Small intestine (tissue), 7 donors: ENCODE data around the gene LRRFIP1. TPM values are rescaled to one million over a fixed set of nuclear protein-coding genes. Genes with fewer than 3 reads are reported as not detected.
A peak's percentile ranks its signal among the peaks of the same experiment; 100 is the strongest.

Experiments used
- DNase-seq, 2 donors: peaks; one replicate each; pipeline versions ENCODE4 v3.0.0 to v3.0.0-alpha.2; 2013
- FAIRE-seq: peaks from 2 replicates; lab custom pipeline; 2012; peaks lifted over from hg19 to GRCh38; lab: Jason Lieb, UNC
- H3K27ac ChIP-seq, 3 donors: one replicate each; pipeline ENCODE4 v1.5.1; 2013; ENCODE audit warnings: low read length in 2 of 3, mild to moderate bottlenecking in 2 of 3, control low read depth in 1 of 3, inconsistent platforms in 1 of 3, low read depth in 1 of 3, moderate library complexity in 1 of 3
- H3K27me3 ChIP-seq, 3 donors: one replicate each; pipeline ENCODE4 v1.6.1; 2013; ENCODE audit warnings: low read length in 3 of 3, inconsistent platforms in 1 of 3; ENCODE audit not compliant: control insufficient read depth in 3 of 3, insufficient read depth in 3 of 3
- H3K36me3 ChIP-seq, 3 donors: one replicate each; pipeline ENCODE4 v1.6.1; 2013; ENCODE audit warnings: low read length in 3 of 3, inconsistent platforms in 1 of 3, low read depth in 1 of 3, mild to moderate bottlenecking in 1 of 3, moderate library complexity in 1 of 3; ENCODE audit not compliant: control insufficient read depth in 3 of 3, insufficient read depth in 2 of 3
- H3K4me1 ChIP-seq, 3 donors: one replicate each; pipeline ENCODE4 v1.6.1; 2013; ENCODE audit warnings: low read length in 2 of 3, inconsistent platforms in 1 of 3, low read depth in 1 of 3, mild to moderate bottlenecking in 1 of 3, moderate library complexity in 1 of 3; ENCODE audit not compliant: control insufficient read depth in 3 of 3, insufficient read depth in 2 of 3
- H3K4me3 ChIP-seq, 3 donors: one replicate each; pipeline ENCODE4 v1.5.1; 2013; ENCODE audit warnings: low read length in 3 of 3, control low read depth in 1 of 3, inconsistent platforms in 1 of 3, low read depth in 1 of 3, mild to moderate bottlenecking in 1 of 3, moderate library complexity in 1 of 3
- H3K9me3 ChIP-seq, 2 donors: one replicate each; pipeline ENCODE4 v1.6.1; 2013; ENCODE audit warnings: low read depth in 1 of 2, low read length in 1 of 2; ENCODE audit not compliant: control insufficient read depth in 2 of 2, insufficient read depth in 1 of 2
- WGBS, 3 donors: extraction: QIAGEN DNeasy Blood & Tissue Kit; methylation state at CpG; one replicate each; pipeline ENCODE4 v1.1.7; 2013; 5-methylcytosine and 5-hydroxymethylcytosine counted together
- polyA plus RNA-seq, 4 donors: library from polyadenylated mRNA; stranded (reverse) in 3 of 4; unstranded in 1 of 4; fragments of 200-250 nt in 3 of 4; fragments of 120-200 nt in 1 of 4; gene quantifications; one replicate each; pipeline versions ENCODE4 v1.2.1 to v1.2.3, GENCODE V29; 2013
- donor health status: healthy with polysubstance abuse.
- donor health status: control.
- donor health status: control.
- donor health status: Bipolar disorder and iron deficiency.
- donor health status: healthy.

Gene LRRFIP1
- polyA plus RNA-seq, 4 donors = 46.0 to 76.7 (median 51.9) TPM

DNA sequence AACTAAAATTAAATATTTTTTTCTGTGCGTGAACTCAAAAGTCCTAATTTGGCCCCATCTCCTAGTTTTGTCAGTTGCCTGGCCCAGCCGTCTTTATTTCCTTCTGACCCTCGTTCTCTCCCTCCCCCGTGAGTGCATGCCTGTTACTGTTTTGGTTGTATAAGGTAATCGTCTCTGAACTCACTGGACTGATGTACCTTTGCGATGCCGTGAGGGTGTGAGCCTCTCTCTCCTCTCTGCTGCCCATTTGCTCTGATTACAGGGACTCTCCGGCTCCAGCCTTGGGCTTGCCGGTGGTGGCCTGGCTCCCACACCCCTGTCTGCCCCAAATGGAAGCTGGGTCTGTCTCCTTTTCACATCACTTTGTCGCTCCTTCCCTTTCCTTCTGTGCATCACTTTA is 104.7 kb downstream of the LRRFIP1 start:
- Histone ChIP-seq H3K4me3 (no peak overlapping the region), H3K27ac (peak overlapping the region; percentile 52 to 65 (median 54)), H3K36me3 (peaks cover 0 to 37% (median 3%) of the 10 kb centered on the region in 3 donors), H3K9me3 (no peaks in the 10 kb centered on the region), H3K4me1 (peaks cover 13 to 31% (median 14%) of the 10 kb centered on the region in 3 donors), H3K27me3 (no peaks in the 10 kb centered on the region)
- DNase-seq = no peak
- no peak for FAIRE-seq
- WGBS, 3 donors = 76 to 87% (median 81%) methylated on average over 10 of the region's 10 CpGs

GRCh38 chr2:237732790-237733381 is 105.5 kb downstream of the LRRFIP1 start:
- peak; percentile 58 to 81 for DNase-seq
- no peaks in the 10 kb centered on the region for H3K27me3 ChIP-seq
- H3K36me3 ChIP-seq = peaks cover 0 to 38% (median 3%) of the 10 kb centered on the region in 3 donors
- H3K4me3 ChIP-seq = no peak overlapping the region
- no peaks in the 10 kb centered on the region for H3K9me3 ChIP-seq
- 55 to 72% (median 65%) methylated on average over 13 of the region's 13 CpGs for WGBS, 3 donors
- peak overlapping the region; percentile 46 to 59 (median 54) for H3K27ac ChIP-seq
- peaks cover 10 to 31% (median 13%) of the 10 kb centered on the region in 3 donors for H3K4me1 ChIP-seq
- FAIRE-seq = no peak

GRCh38 chr2:237733677-237734300 is 106.4 kb downstream of the LRRFIP1 start:
- DNase-seq = no peak
- WGBS, 3 donors = 74 to 79% (median 79%) methylated on average over 13 of the region's 13 CpGs
- Histone ChIP-seq H3K36me3 (peaks cover 0 to 42% (median 3%) of the 10 kb centered on the region in 3 donors), H3K27ac (peak overlapping the region in 2 of 3 donors; percentile 21 to 54), H3K4me3 (no peak overlapping the region), H3K9me3 (no peaks in the 10 kb centered on the region), H3K4me1 (peaks cover 10 to 31% (median 13%) of the 10 kb centered on the region in 3 donors), H3K27me3 (no peaks in the 10 kb centered on the region)
- no peak for FAIRE-seq

DNA sequence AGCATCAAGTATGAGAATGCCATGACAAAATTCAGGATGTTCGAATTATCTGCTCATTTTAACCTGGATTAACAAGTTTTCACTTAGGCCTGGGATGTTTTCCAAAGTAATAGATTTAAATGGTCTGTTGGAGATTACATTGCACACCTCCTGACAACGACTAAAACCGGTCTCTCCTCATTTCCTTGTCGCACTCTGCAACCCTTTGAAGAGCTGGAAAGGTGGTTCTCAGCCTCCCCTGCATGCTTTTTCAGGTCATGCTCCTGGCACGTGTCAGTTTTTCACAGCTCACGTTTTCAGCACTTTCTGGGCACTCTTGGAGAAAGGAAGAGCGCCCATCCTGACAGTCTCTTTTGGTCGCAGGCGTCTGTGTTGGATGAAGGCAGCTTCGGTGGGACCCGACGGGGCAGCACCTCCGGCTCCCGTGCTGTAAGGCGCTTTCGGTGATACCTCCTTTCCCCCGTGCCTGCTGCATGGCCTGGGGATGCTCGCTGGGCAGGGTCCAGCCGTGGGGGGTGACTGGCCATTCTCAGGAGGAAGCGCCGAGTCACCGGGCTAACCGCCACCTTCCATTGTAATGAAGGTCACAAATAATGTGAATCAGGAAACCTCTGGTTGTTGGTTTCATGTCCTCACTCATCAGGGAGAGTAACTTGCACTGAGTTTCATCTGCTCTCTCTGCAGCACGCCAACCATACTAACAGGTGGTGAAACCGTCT is 107.7 kb downstream of the LRRFIP1 start:
- no peak overlapping the region for H3K27ac ChIP-seq
- no peak overlapping the region for H3K4me3 ChIP-seq
- FAIRE-seq (no peak), DNase-seq (no peak)
- H3K4me1 ChIP-seq = peaks cover 10 to 31% (median 13%) of the 10 kb centered on the region in 3 donors
- peaks cover 0 to 50% (median 3%) of the 10 kb centered on the region in 3 donors for H3K36me3 ChIP-seq
- H3K9me3 ChIP-seq = no peaks in the 10 kb centered on the region
- WGBS, 3 donors = 84 to 92% (median 90%) methylated on average over 25 of the region's 25 CpGs
- H3K27me3 ChIP-seq = no peaks in the 10 kb centered on the region

DNA sequence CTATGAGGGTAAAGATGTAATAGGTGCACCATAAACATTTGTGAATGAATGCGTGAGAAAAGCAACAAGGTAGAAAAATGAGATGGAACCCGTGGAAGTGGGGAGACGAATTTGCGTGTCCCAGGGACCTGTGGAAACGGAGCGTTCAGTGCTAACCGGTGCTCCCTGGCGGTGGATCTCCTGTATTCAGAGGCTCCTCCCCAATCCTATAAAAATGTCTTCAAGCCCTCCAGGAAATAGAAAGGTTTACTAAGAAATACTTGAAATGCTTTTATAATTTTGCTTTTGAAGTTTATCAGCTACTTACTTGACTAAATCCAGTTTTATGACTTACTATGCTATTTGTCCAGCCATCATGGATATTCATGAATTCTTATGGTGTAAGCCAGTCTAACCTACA is 108.4 kb downstream of the LRRFIP1 start:
- no peak overlapping the region for H3K27ac ChIP-seq
- H3K4me3 ChIP-seq = no peak overlapping the region
- DNase-seq (no peak), FAIRE-seq (no peak)
- H3K36me3 ChIP-seq = peaks cover 0 to 50% (median 3%) of the 10 kb centered on the region in 3 donors
- no peaks in the 10 kb centered on the region for H3K9me3 ChIP-seq
- peaks cover 11 to 35% (median 13%) of the 10 kb centered on the region in 3 donors for H3K4me1 ChIP-seq
- WGBS, 3 donors = 92 to 97% (median 92%) methylated on average over 8 of the region's 8 CpGs
- no peaks in the 10 kb centered on the region for H3K27me3 ChIP-seq

- Histone ChIP-seq H3K27ac (peak overlapping the region in 1 of 3 donors; percentile 14), H3K9me3 (no peaks in the 10 kb centered on the region), H3K36me3 (peaks cover 0 to 46% (median 3%) of the 10 kb centered on the region in 3 donors), H3K27me3 (no peaks in the 10 kb centered on the region), H3K4me1 (peaks cover 7 to 32% (median 17%) of the 10 kb centered on the region in 3 donors), H3K4me3 (no peak overlapping the region)
- 86 to 97% (median 88%) methylated on average over 11 to 13 of the region's 13 CpGs for WGBS, 3 donors
- no peak for DNase-seq
- FAIRE-seq = no peak
Observed at GRCh38 chr2:237736783-237737182, 109.4 kb downstream of the LRRFIP1 start.

GRCh38 chr2:237737196-237737865 is 109.9 kb downstream of the LRRFIP1 start:
- FAIRE-seq (no peak), DNase-seq (no peak)
- WGBS, 3 donors = 85 to 90% (median 87%) methylated on average over 9 of the region's 9 CpGs
- peaks cover 4 to 32% (median 13%) of the 10 kb centered on the region in 3 donors for H3K4me1 ChIP-seq
- H3K27me3 ChIP-seq = no peaks in the 10 kb centered on the region
- no peak overlapping the region for H3K4me3 ChIP-seq
- H3K36me3 ChIP-seq = peaks cover 0 to 46% (median 3%) of the 10 kb centered on the region in 3 donors
- no peaks in the 10 kb centered on the region for H3K9me3 ChIP-seq
- H3K27ac ChIP-seq = peak overlapping the region in 1 of 3 donors; percentile 14

DNA sequence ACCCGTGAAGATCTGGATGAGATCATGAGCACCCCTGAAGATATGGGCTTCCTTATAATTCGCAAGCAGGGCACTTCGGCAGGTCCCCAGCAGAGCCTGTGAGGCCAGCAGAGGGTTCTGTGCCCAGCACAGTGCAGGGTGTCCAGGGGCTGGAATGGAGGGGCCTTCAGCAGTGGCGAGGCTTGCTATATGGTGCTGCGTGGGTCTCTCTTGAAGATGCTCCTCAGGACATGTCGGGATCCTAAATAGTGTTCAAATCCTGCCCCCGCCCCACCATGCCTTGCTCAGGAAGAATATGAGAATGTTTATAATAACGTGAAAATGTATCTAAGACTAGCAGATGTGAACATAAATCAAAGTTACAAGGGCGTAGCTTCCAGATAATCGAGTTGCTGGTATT is 110.9 kb downstream of the LRRFIP1 start:
- no peak for DNase-seq
- FAIRE-seq = no peak
- Histone ChIP-seq H3K4me3 (no peak overlapping the region), H3K27me3 (no peaks in the 10 kb centered on the region), H3K9me3 (no peaks in the 10 kb centered on the region), H3K4me1 (peaks cover 4 to 32% (median 19%) of the 10 kb centered on the region in 3 donors), H3K36me3 (peaks cover 0 to 44% (median 3%) of the 10 kb centered on the region in 3 donors), H3K27ac (no peak overlapping the region)
- 89 to 91% (median 89%) methylated on average over 10 of the region's 10 CpGs for WGBS, 3 donors
